SK-N-SH (cell line): Measurements from ENCODE around the gene CDH4. TPM values are rescaled to one million over a fixed set of nuclear protein-coding genes. Genes with fewer than 3 reads are reported as not detected.

Experiments used
- CTCF ChIA-PET: fragments of 300-600, 350-600 bp; formaldehyde crosslinking; extraction: SDS; loops from one replicate; lab custom pipeline; 2021; lab: Yijun Ruan, JAX
- POLR2A ChIA-PET: fragments of 350-600 bp; sonication (Branson Sonifier 250); formaldehyde crosslinking; extraction: SDS; loops from one replicate; lab custom pipeline; 2020; ENCODE audit warnings: antibody characterized with exemption, inconsistent platforms; lab: Yijun Ruan, JAX
- DNase-seq: peaks from one replicate; pipeline ENCODE4 v3.0.0; 2012
- H2AFZ ChIP-seq: fragments of 200-600 bp; sonication (generic); 2 replicates; pipeline ENCODE4 v1.8.1; 2016; ENCODE audit warnings: antibody characterized with exemption, mild to moderate bottlenecking, low read depth
- H3F3A ChIP-seq: fragments of 200-600 bp; sonication (generic); replicated peaks from 2 replicates; pipeline ENCODE3; 2016; ENCODE audit warnings: antibody characterized with exemption, mild to moderate bottlenecking; ENCODE audit not compliant: insufficient read depth
- H3K27ac ChIP-seq, 2 experiments: fragments of 200-500 bp in 1 of 2; fragments of 200-600 bp in 1 of 2; sonication (Bioruptor generic) in 1 of 2; sonication (generic), shearing (Covaris generic) in 1 of 2; 2 replicates each; pipeline versions ENCODE4 v1.5.1 to v1.6.1; 2014 to 2016; ENCODE audit warnings: low read depth in 2 of 2, inconsistent platforms in 1 of 2, low read length in 1 of 2, mild to moderate bottlenecking in 1 of 2, mixed read lengths in 1 of 2
- H3K27me3 ChIP-seq: fragments of 200-600 bp; sonication (generic), shearing (Covaris generic); 2 replicates; pipeline ENCODE4 v1.6.1; 2016; ENCODE audit warnings: mixed run types; ENCODE audit not compliant: insufficient read depth
- H3K36me3 ChIP-seq, 2 experiments: fragments of 200-500 bp in 1 of 2; fragments of 200-600 bp in 1 of 2; sonication (Bioruptor generic) in 1 of 2; sonication (generic) in 1 of 2; replicated peaks in 1 of 2; 2 replicates each; pipeline versions ENCODE3 to v1.5.1; 2014 to 2016; ENCODE audit warnings: low read length in 1 of 2, mild to moderate bottlenecking in 1 of 2; ENCODE audit not compliant: insufficient read depth in 2 of 2, control insufficient read depth in 1 of 2
- H3K4me1 ChIP-seq, 2 experiments: fragments of 200-500 bp in 1 of 2; fragments of 200-600 bp in 1 of 2; sonication (Bioruptor generic) in 1 of 2; sonication (generic), shearing (Covaris generic) in 1 of 2; 2 replicates each; pipeline versions ENCODE4 v1.5.1 to v1.6.1; 2014 to 2016; ENCODE audit warnings: low read depth in 1 of 2, low read length in 1 of 2, mixed run types in 1 of 2; ENCODE audit not compliant: insufficient read depth in 2 of 2, control insufficient read depth in 1 of 2
- H3K4me2 ChIP-seq: fragments of 200-600 bp; sonication (generic), shearing (Covaris generic); 2 replicates; pipeline ENCODE4 v1.6.1; 2017; ENCODE audit warnings: mixed run types
- H3K4me3 ChIP-seq, 2 experiments: fragments of 200-500 bp in 1 of 2; fragments of 200-600 bp in 1 of 2; sonication (Bioruptor generic) in 1 of 2; sonication (generic), shearing (Covaris generic) in 1 of 2; 2 replicates each; pipeline versions ENCODE4 v1.5.1 to v1.8.1; 2014 to 2016; ENCODE audit warnings: low read depth in 2 of 2, inconsistent platforms in 1 of 2, low read length in 1 of 2, mild to moderate bottlenecking in 1 of 2, mixed read lengths in 1 of 2, moderate library complexity in 1 of 2
- H3K79me2 ChIP-seq: fragments of 200-600 bp; sonication (generic); 2 replicates; pipeline ENCODE4 v1.8.1; 2017; ENCODE audit warnings: mild to moderate bottlenecking; ENCODE audit not compliant: insufficient read depth
- H3K9ac ChIP-seq: fragments of 200-600 bp; sonication (generic); 2 replicates; pipeline ENCODE4 v1.6.1; 2017; ENCODE audit warnings: mixed run types
- H3K9me2 ChIP-seq: fragments of 200-600 bp; sonication (generic); 2 replicates; pipeline ENCODE4 v1.6.1; 2017; ENCODE audit warnings: mixed run types
- H3K9me3 ChIP-seq: fragments of 200-600 bp; sonication (generic); 2 replicates; pipeline ENCODE4 v1.6.1; 2017; ENCODE audit warnings: mixed run types, mild to moderate bottlenecking, moderate library complexity
- H4K20me1 ChIP-seq: fragments of 200-600 bp; sonication (generic); 2 replicates; pipeline ENCODE4 v1.6.1; 2017; ENCODE audit warnings: mild to moderate bottlenecking, mixed run types; ENCODE audit not compliant: insufficient read depth
- CHD2 ChIP-seq: fragments of 150-350 bp; IDR thresholded peaks from 2 replicates; pipeline ENCODE4 v1.6.1; 2018; ENCODE audit warnings: low read length; ENCODE audit not compliant: partially characterized antibody
- ELF1 ChIP-seq: IDR thresholded peaks from 2 replicates; pipeline ENCODE4 v1.4.0; 2012
- EP300 ChIP-seq, 2 experiments: IDR thresholded peaks; 2 replicates each; pipeline versions ENCODE4 v1.4.0 to v1.6.1; 2012; ENCODE audit warnings: borderline replicate concordance in 1 of 2, low read depth in 1 of 2, low read length in 1 of 2
- EZH2phosphoT487 ChIP-seq: fragments of 200-600 bp; sonication (generic); IDR thresholded peaks from 2 replicates; pipeline ENCODE4 v1.6.1; 2017; ENCODE audit warnings: low read depth, mixed run types, mild to moderate bottlenecking, antibody characterized with exemption, moderate library complexity, borderline replicate concordance
- FOXM1 ChIP-seq: IDR thresholded peaks from 2 replicates; pipeline ENCODE4 v1.4.0; 2012; ENCODE audit warnings: low read depth, mild to moderate bottlenecking
- GATA2 ChIP-seq: sonication (generic); formaldehyde crosslinking; IDR thresholded peaks from 2 replicates; pipeline ENCODE4 v1.5.0; 2020; ENCODE audit warnings: mild to moderate bottlenecking, missing genetic modification reagents
- MEF2A ChIP-seq: IDR thresholded peaks from 2 replicates; pipeline ENCODE4 v1.4.0; 2012; ENCODE audit warnings: low read depth, borderline replicate concordance
- RAD21 ChIP-seq: IDR thresholded peaks from 2 replicates; pipeline ENCODE4 v1.6.1; 2012; ENCODE audit warnings: mild to moderate bottlenecking, low read length
- RFX5 ChIP-seq: IDR thresholded peaks from 2 replicates; pipeline ENCODE4 v1.6.1; 2012; ENCODE audit warnings: mild to moderate bottlenecking, improper control_type of control experiment, low read length
- SIN3A ChIP-seq: IDR thresholded peaks from 2 replicates; pipeline ENCODE4 v1.6.1; 2012; ENCODE audit warnings: low read depth, mild to moderate bottlenecking, low read length, moderate library complexity, borderline replicate concordance
- SMC3 ChIP-seq: IDR thresholded peaks from 2 replicates; pipeline ENCODE4 v1.6.1; 2012; ENCODE audit warnings: low read depth, low read length, improper control_type of control experiment
- TAF1 ChIP-seq: IDR thresholded peaks from 2 replicates; pipeline ENCODE4 v1.6.1; 2012; ENCODE audit warnings: low read depth, mild to moderate bottlenecking, low read length, moderate library complexity, borderline replicate concordance
- TCF12 ChIP-seq: IDR thresholded peaks from 2 replicates; pipeline ENCODE4 v1.4.0; 2012
- TEAD4 ChIP-seq: IDR thresholded peaks from 2 replicates; pipeline ENCODE4 v1.4.0; 2012; ENCODE audit warnings: mild to moderate bottlenecking, borderline replicate concordance; ENCODE audit not compliant: insufficient read depth
- WGBS: methylation state at CpG from one replicate; pipeline ENCODE4 v1.1.6; 2017; ENCODE audit warnings: low lambda C conversion rate; 5-methylcytosine and 5-hydroxymethylcytosine counted together
- polyA plus RNA-seq, 3 experiments: library from polyadenylated mRNA; depleted of rRNA; stranded (reverse); fragments of >200 nt; gene quantifications; 2 replicates each; pipeline ENCODE4 v1.2.3, GENCODE V29; 2012
- TF ChIP-seq, protein P1 (sequence below): IDR thresholded peaks from 2 replicates; pipeline ENCODE4 v1.4.0; 2012; ENCODE audit warnings: low read depth, borderline replicate concordance
- TF ChIP-seq, protein P2 (sequence below): fragments of 200-600 bp; sonication (generic); IDR thresholded peaks from 2 replicates; pipeline ENCODE4 v1.6.1; 2017; ENCODE audit warnings: antibody characterized with exemption, mild to moderate bottlenecking, moderate library complexity
- TF ChIP-seq, protein P3 (sequence below): IDR thresholded peaks from 2 replicates; pipeline ENCODE4 v1.6.1; 2012; ENCODE audit warnings: mild to moderate bottlenecking, low read depth, low read length, moderate library complexity
- TF ChIP-seq, protein P4 (sequence below): fragments of 150-350 bp; IDR thresholded peaks from 2 replicates; pipeline ENCODE4 v1.6.1; 2017; ENCODE audit warnings: antibody characterized with exemption, low read length, low read depth, borderline replicate concordance
- TF ChIP-seq, protein P5 (sequence below): IDR thresholded peaks from 2 replicates; pipeline ENCODE4 v1.4.0; 2012; ENCODE audit warnings: low read depth, borderline replicate concordance
- TF ChIP-seq, protein P6 (sequence below): fragments of 150-350 bp; IDR thresholded peaks from 2 replicates; pipeline ENCODE4 v1.6.1; 2016; ENCODE audit warnings: mild to moderate bottlenecking, low read depth, low read length

Gene CDH4
- polyA plus RNA-seq, 1 of the 3 experiments (the other 2 are of a cell fraction) = not detected

DNA sequence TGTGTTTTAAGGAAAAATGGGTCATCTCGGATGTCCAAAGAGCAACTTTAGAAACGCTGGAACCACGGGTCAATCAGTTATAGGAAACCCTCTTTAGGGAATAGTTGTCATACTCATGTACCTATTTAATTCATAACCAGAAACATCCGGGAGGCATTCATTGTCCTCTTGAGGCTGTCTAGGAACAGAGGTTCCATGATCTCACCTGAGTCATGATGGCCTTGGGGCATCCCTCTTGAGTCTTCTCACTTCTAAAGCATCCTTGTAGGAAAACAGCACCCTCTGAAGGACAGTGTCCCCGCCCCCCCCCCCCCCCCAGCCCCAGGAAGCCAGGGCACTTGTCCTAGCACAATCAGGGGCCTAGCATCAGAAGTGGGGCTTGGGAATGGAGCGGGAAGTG is 46.3 kb upstream of the CDH4 start:
- H3K9me2 ChIP-seq = no peaks in the 10 kb centered on the region
- H3K4me1 ChIP-seq = no peaks in the 10 kb centered on the region
- CTCF ChIA-PET = interaction anchor here (1.5 kb wide), 1 partner anchor 23 kb away, joined by 6 read pairs; no protein-coding TSS in a partner anchor
- POLR2A ChIA-PET = no interaction called here
- H3K36me3 ChIP-seq = no peaks in the 10 kb centered on the region
- no peaks in the 10 kb centered on the region for H3K9me3 ChIP-seq
- 30% methylated on average over 6 of the region's 6 CpGs for WGBS
- H3K4me3 ChIP-seq = no peak overlapping the region
- no peak overlapping the region for H3K27ac ChIP-seq
- no peak overlapping the region for H2AFZ ChIP-seq
- H3K9ac ChIP-seq = no peak overlapping the region
- no peak overlapping the region for H3K4me2 ChIP-seq
- H3F3A ChIP-seq = no peaks in the 10 kb centered on the region
- TF ChIP-seq, protein P1, sequence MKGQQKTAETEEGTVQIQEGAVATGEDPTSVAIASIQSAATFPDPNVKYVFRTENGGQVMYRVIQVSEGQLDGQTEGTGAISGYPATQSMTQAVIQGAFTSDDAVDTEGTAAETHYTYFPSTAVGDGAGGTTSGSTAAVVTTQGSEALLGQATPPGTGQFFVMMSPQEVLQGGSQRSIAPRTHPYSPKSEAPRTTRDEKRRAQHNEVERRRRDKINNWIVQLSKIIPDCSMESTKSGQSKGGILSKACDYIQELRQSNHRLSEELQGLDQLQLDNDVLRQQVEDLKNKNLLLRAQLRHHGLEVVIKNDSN = no peak
- TF ChIP-seq TAF1 = no peak
- no peak for TF ChIP-seq GATA2 (CRISPR knock-in tag)
- TF ChIP-seq ELF1 = no peak
- no peak for TF ChIP-seq FOXM1
- TF ChIP-seq, protein P2, sequence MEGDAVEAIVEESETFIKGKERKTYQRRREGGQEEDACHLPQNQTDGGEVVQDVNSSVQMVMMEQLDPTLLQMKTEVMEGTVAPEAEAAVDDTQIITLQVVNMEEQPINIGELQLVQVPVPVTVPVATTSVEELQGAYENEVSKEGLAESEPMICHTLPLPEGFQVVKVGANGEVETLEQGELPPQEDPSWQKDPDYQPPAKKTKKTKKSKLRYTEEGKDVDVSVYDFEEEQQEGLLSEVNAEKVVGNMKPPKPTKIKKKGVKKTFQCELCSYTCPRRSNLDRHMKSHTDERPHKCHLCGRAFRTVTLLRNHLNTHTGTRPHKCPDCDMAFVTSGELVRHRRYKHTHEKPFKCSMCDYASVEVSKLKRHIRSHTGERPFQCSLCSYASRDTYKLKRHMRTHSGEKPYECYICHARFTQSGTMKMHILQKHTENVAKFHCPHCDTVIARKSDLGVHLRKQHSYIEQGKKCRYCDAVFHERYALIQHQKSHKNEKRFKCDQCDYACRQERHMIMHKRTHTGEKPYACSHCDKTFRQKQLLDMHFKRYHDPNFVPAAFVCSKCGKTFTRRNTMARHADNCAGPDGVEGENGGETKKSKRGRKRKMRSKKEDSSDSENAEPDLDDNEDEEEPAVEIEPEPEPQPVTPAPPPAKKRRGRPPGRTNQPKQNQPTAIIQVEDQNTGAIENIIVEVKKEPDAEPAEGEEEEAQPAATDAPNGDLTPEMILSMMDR = no peak
- TF ChIP-seq RFX5 = no peak
- TF ChIP-seq, protein P3, sequence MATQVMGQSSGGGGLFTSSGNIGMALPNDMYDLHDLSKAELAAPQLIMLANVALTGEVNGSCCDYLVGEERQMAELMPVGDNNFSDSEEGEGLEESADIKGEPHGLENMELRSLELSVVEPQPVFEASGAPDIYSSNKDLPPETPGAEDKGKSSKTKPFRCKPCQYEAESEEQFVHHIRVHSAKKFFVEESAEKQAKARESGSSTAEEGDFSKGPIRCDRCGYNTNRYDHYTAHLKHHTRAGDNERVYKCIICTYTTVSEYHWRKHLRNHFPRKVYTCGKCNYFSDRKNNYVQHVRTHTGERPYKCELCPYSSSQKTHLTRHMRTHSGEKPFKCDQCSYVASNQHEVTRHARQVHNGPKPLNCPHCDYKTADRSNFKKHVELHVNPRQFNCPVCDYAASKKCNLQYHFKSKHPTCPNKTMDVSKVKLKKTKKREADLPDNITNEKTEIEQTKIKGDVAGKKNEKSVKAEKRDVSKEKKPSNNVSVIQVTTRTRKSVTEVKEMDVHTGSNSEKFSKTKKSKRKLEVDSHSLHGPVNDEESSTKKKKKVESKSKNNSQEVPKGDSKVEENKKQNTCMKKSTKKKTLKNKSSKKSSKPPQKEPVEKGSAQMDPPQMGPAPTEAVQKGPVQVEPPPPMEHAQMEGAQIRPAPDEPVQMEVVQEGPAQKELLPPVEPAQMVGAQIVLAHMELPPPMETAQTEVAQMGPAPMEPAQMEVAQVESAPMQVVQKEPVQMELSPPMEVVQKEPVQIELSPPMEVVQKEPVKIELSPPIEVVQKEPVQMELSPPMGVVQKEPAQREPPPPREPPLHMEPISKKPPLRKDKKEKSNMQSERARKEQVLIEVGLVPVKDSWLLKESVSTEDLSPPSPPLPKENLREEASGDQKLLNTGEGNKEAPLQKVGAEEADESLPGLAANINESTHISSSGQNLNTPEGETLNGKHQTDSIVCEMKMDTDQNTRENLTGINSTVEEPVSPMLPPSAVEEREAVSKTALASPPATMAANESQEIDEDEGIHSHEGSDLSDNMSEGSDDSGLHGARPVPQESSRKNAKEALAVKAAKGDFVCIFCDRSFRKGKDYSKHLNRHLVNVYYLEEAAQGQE = no peak
- TF ChIP-seq MEF2A = no peak
- TF ChIP-seq RAD21 = no peak
- no peak for TF ChIP-seq EZH2phosphoT487
- no peak for TF ChIP-seq SMC3
- no peak for TF ChIP-seq TCF12
- no peak for TF ChIP-seq SIN3A
- TF ChIP-seq CHD2 = no peak
- TF ChIP-seq, protein P4, sequence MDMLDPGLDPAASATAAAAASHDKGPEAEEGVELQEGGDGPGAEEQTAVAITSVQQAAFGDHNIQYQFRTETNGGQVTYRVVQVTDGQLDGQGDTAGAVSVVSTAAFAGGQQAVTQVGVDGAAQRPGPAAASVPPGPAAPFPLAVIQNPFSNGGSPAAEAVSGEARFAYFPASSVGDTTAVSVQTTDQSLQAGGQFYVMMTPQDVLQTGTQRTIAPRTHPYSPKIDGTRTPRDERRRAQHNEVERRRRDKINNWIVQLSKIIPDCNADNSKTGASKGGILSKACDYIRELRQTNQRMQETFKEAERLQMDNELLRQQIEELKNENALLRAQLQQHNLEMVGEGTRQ = no peak
- TF ChIP-seq, protein P5, sequence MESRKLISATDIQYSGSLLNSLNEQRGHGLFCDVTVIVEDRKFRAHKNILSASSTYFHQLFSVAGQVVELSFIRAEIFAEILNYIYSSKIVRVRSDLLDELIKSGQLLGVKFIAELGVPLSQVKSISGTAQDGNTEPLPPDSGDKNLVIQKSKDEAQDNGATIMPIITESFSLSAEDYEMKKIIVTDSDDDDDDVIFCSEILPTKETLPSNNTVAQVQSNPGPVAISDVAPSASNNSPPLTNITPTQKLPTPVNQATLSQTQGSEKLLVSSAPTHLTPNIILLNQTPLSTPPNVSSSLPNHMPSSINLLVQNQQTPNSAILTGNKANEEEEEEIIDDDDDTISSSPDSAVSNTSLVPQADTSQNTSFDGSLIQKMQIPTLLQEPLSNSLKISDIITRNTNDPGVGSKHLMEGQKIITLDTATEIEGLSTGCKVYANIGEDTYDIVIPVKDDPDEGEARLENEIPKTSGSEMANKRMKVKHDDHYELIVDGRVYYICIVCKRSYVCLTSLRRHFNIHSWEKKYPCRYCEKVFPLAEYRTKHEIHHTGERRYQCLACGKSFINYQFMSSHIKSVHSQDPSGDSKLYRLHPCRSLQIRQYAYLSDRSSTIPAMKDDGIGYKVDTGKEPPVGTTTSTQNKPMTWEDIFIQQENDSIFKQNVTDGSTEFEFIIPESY = no peak
- TF ChIP-seq, protein P6, sequence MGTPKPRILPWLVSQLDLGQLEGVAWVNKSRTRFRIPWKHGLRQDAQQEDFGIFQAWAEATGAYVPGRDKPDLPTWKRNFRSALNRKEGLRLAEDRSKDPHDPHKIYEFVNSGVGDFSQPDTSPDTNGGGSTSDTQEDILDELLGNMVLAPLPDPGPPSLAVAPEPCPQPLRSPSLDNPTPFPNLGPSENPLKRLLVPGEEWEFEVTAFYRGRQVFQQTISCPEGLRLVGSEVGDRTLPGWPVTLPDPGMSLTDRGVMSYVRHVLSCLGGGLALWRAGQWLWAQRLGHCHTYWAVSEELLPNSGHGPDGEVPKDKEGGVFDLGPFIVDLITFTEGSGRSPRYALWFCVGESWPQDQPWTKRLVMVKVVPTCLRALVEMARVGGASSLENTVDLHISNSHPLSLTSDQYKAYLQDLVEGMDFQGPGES = no peak
- TF ChIP-seq EP300 (IDR thresholded peaks at IDR 0.05; ENCODE audit: borderline replicate concordance in 1 of 2, low read depth in 1 of 2, low read length in 1 of 2) = no peak
- no peak for TF ChIP-seq TEAD4
- H3K79me2 ChIP-seq = no peaks in the 10 kb centered on the region
- no peaks in the 10 kb centered on the region for H4K20me1 ChIP-seq
- no peaks in the 10 kb centered on the region for H3K27me3 ChIP-seq
- DNase-seq = no peak
